Measurements from ENCODE around the gene TMEM132D. TPM values are rescaled to one million over a fixed set of nuclear protein-coding genes. Genes with fewer than 3 reads are reported as not detected.

The TMEM132D gene
- total and polyA plus RNA-seq, 2 of the 4 experiments (the other 2 are of a cell fraction), result not detected

GRCh38 chr12:129196927-129197326 lies 706.9 kb downstream of the TMEM132D start:
- Histone ChIP-seq H3K4me3 (ENCODE audit: insufficient read depth, low read depth, low read length) (no peak overlapping the region), H3K18ac (ENCODE audit: low read depth, low read length) (no peak overlapping the region), H3K79me1 (ENCODE audit: low read depth in 1 of 2, low read length in 2 of 2) (no peaks in the 10 kb centered on the region), H3K4ac (ENCODE audit: low read depth, low read length) (no peak overlapping the region), H3K9me1 (ENCODE audit: insufficient read depth, low read length) (no peaks in the 10 kb centered on the region), H2BK20ac (ENCODE audit: low read depth, low read length) (no peak overlapping the region), H3K27ac (ENCODE audit: insufficient read depth, low read length) (no peak overlapping the region), H2AK5ac (ENCODE audit: low read depth, low read length) (no peak overlapping the region), H2AFZ (replicated peaks; ENCODE audit: low read length, poor library complexity) (no peak overlapping the region), H3K56ac (ENCODE audit: extremely low read depth, insufficient read depth, low read length) (no peak overlapping the region), H4K20me1 (ENCODE audit: insufficient read depth, low read length) (no peaks in the 10 kb centered on the region), H3K9me3 (ENCODE audit: control insufficient read depth, insufficient read depth, low read length) (peaks cover 11% of the 10 kb centered on the region), H2AK9ac (replicated peaks; ENCODE audit: low read depth, low read length, poor library complexity) (no peak overlapping the region), H2BK5ac (ENCODE audit: low read depth, low read length, poor library complexity, severe bottlenecking) (no peak overlapping the region), H2BK15ac (ENCODE audit: low read depth, low read length) (no peak overlapping the region), H3K9ac (ENCODE audit: low read depth, low read length) (no peak overlapping the region), H3K23ac (ENCODE audit: low read depth, low read length) (no peak overlapping the region), H3K36me3 (ENCODE audit: control insufficient read depth, insufficient read depth, low read length) (no peaks in the 10 kb centered on the region), H4K5ac (ENCODE audit: low read depth, low read length) (no peak overlapping the region), H3K4me1 (ENCODE audit: control insufficient read depth, insufficient read depth, low read length) (no peaks in the 10 kb centered on the region), H3K27me3 (ENCODE audit: control insufficient read depth, insufficient read depth, low read length) (no peaks in the 10 kb centered on the region), H3K4me2 (ENCODE audit: low read depth, low read length) (no peak overlapping the region), H4K91ac (ENCODE audit: insufficient read depth, low read depth, low read length) (no peak overlapping the region), H3K14ac (replicated peaks; ENCODE audit: low read depth, low read length) (no peak overlapping the region), H2BK120ac (ENCODE audit: low read depth, low read length) (no peak overlapping the region), H4K8ac (ENCODE audit: low read depth in 2 of 2, low read length in 2 of 2) (no peak overlapping the region)
- ATAC-seq (ENCODE audit: low read depth) (no peak), DNase-seq (no peak)
- ChIA-PET POLR2A (ENCODE audit: unreplicated experiment) (no interaction called here), CTCF (no interaction called here)
- intact Hi-C loops (cut with micrococcal nuclease) (no loop called here), in situ Hi-C loops (cut with MboI; ENCODE audit: low sequenced_read_pairs) (no loop called here), dilution Hi-C loops (cut with HindIII; ENCODE audit: low sequenced_read_pairs, unreplicated experiment) (no loop called here)
- BruUV-seq (replicated peaks), result no TSS peak
- TF ChIP-seq, protein P1, sequence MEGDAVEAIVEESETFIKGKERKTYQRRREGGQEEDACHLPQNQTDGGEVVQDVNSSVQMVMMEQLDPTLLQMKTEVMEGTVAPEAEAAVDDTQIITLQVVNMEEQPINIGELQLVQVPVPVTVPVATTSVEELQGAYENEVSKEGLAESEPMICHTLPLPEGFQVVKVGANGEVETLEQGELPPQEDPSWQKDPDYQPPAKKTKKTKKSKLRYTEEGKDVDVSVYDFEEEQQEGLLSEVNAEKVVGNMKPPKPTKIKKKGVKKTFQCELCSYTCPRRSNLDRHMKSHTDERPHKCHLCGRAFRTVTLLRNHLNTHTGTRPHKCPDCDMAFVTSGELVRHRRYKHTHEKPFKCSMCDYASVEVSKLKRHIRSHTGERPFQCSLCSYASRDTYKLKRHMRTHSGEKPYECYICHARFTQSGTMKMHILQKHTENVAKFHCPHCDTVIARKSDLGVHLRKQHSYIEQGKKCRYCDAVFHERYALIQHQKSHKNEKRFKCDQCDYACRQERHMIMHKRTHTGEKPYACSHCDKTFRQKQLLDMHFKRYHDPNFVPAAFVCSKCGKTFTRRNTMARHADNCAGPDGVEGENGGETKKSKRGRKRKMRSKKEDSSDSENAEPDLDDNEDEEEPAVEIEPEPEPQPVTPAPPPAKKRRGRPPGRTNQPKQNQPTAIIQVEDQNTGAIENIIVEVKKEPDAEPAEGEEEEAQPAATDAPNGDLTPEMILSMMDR (conservative IDR thresholded peaks at IDR 0.05; ENCODE audit: low read depth, low read length), result no peak
- TF ChIP-seq RCOR1 (IDR thresholded peaks at IDR 0.05; ENCODE audit: insufficient replicate concordance, low read length) (no peak), BHLHE40 (IDR thresholded peaks at IDR 0.05; ENCODE audit: low read depth, low read length) (no peak), SMC3 (IDR thresholded peaks at IDR 0.05; ENCODE audit: low read depth, low read length) (no peak), POLR2A (IDR thresholded peaks at IDR 0.05; ENCODE audit: low read depth, low read length) (no peak), CHD1 (IDR thresholded peaks at IDR 0.05; ENCODE audit: low read depth, low read length) (no peak), RAD21 (IDR thresholded peaks at IDR 0.05; ENCODE audit: low read length) (no peak), NFE2L2 (IDR thresholded peaks at IDR 0.05; ENCODE audit: low read depth, low read length) (no peak), MAFK (IDR thresholded peaks at IDR 0.05; ENCODE audit: low read depth, low read length) (no peak), FOS (IDR thresholded peaks at IDR 0.05; ENCODE audit: low read depth, low read length) (no peak), MAZ (IDR thresholded peaks at IDR 0.05; ENCODE audit: borderline replicate concordance, low read depth, low read length) (no peak), RFX5 (IDR thresholded peaks at IDR 0.05; ENCODE audit: low read depth, low read length) (no peak), MXI1 (IDR thresholded peaks at IDR 0.05; ENCODE audit: borderline replicate concordance, low read depth, low read length) (no peak), CEBPB (IDR thresholded peaks at IDR 0.05; ENCODE audit: low read depth, low read length) (no peak)
- TF ChIP-seq, protein P2, sequence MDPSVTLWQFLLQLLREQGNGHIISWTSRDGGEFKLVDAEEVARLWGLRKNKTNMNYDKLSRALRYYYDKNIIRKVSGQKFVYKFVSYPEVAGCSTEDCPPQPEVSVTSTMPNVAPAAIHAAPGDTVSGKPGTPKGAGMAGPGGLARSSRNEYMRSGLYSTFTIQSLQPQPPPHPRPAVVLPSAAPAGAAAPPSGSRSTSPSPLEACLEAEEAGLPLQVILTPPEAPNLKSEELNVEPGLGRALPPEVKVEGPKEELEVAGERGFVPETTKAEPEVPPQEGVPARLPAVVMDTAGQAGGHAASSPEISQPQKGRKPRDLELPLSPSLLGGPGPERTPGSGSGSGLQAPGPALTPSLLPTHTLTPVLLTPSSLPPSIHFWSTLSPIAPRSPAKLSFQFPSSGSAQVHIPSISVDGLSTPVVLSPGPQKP (IDR thresholded peaks at IDR 0.05; ENCODE audit: borderline replicate concordance, low read depth, low read length), result no peak
- TF ChIP-seq, protein P3, sequence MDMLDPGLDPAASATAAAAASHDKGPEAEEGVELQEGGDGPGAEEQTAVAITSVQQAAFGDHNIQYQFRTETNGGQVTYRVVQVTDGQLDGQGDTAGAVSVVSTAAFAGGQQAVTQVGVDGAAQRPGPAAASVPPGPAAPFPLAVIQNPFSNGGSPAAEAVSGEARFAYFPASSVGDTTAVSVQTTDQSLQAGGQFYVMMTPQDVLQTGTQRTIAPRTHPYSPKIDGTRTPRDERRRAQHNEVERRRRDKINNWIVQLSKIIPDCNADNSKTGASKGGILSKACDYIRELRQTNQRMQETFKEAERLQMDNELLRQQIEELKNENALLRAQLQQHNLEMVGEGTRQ (IDR thresholded peaks at IDR 0.05; ENCODE audit: low read depth, low read length), result no peak
- WGBS, 2 experiments (ENCODE audit: extremely low coverage in 2 of 2, insufficient read length in 1 of 2), result no CpG with 5 or more reads among the region's 3 CpGs
